Measurements from ENCODE around the gene RUNDC3A.

DNA sequence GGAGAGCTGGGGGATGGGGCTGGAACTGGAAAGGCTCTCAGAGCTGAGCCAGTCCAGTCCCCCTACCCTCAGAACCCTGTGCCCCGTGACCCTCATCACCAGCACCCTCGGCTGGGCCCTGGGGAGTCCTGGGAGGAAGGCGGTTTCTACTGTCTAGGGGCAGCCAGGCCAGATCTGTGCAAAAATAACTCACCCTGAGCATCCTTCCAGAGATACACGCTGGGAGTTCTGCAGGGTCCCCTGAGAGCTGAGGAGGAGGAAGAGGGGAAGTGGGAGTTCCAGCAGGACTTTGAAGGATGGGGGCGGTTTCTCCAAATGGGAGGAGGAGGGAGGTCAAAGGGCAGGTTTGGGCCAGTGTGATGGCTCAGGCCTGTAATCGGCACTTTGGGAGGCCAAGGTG lies 35.4 kb upstream of the RUNDC3A start:
- TF ChIP-seq, protein P1, sequence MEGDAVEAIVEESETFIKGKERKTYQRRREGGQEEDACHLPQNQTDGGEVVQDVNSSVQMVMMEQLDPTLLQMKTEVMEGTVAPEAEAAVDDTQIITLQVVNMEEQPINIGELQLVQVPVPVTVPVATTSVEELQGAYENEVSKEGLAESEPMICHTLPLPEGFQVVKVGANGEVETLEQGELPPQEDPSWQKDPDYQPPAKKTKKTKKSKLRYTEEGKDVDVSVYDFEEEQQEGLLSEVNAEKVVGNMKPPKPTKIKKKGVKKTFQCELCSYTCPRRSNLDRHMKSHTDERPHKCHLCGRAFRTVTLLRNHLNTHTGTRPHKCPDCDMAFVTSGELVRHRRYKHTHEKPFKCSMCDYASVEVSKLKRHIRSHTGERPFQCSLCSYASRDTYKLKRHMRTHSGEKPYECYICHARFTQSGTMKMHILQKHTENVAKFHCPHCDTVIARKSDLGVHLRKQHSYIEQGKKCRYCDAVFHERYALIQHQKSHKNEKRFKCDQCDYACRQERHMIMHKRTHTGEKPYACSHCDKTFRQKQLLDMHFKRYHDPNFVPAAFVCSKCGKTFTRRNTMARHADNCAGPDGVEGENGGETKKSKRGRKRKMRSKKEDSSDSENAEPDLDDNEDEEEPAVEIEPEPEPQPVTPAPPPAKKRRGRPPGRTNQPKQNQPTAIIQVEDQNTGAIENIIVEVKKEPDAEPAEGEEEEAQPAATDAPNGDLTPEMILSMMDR (IDR thresholded peaks at IDR 0.05; ENCODE audit: borderline replicate concordance, extremely low read depth, low read length, poor library complexity, severe bottlenecking): no peak
- TF ChIP-seq EZH2 (IDR thresholded peaks at IDR 0.05; ENCODE audit: borderline replicate concordance, low read depth, low read length, severe bottlenecking): no peak
